GM21526 (cell line): Measurements from ENCODE around the gene CXCR1.
"Not testable (repeated sequence)": the region's sequence is repeated elsewhere in the genome, so short reads cannot be mapped to it uniquely, and the experiment has no call there.

Experiments used
- ATAC-seq: cut with Tn5 transposase; IDR thresholded peaks from one replicate; pipeline ENCODE4 v1.9.1; 2021; ENCODE audit warnings: moderate library complexity; ENCODE audit not compliant: unreplicated experiment, low FRiP score

The CXCR1 gene

DNA sequence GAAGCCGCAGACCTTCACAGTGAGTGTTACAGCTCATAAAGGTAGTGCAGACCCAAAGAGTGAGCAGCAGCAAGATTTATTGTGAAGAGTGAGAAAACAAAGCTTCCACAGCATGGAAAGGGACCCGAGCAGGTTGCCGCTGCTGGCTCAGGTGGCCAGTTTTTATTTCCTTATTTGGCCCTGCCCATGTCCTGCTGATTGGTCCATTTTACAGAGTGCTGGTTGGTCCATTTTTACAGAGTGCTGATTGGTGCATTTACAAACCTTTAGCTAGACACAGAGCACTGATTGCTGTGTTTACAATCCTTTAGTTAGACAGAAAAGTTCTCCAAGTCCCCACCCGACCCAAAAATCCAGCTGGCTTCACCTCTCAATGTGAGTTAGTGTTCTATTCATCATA is 45.0 kb downstream of the CXCR1 start:
- not testable (repeated sequence) for ATAC-seq
